Measurements from ENCODE around the gene FLACC1.

FLACC1 gene

DNA sequence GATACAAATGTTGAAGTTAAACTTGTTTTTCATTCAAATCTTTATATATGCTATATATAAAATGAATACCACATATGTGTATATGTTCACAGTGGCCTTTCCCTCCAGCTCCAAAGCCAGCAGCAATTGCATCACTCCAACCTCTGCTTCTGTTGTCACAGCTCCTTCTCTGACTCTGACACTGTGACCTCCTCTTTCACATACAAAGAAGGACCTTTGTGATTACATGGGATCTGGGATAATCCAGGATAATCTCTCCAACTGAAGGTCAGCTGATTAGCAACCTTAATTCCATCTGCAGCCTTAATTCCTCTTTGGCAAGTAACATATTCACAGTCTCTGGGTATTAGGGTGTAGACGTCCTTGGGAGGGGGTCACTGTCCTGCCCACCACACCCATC is 8.4 kb downstream of the FLACC1 start:
- Histone ChIP-seq H3K36me3 (ENCODE audit: control insufficient read depth, insufficient read depth, low read length) (no peaks in the 10 kb centered on the region), H3K4me1 (ENCODE audit: control insufficient read depth, insufficient read depth, low read length) (no peaks in the 10 kb centered on the region; the same call in 1 of the 2 replicates), H3K27me3 (ENCODE audit: control insufficient read depth, insufficient read depth, low read length) (no peaks in the 10 kb centered on the region), H3K27ac (ENCODE audit: low read depth, low read length) (no peak overlapping the region), H3K9ac (ENCODE audit: low read length) (no peak overlapping the region), H3K9me3 (ENCODE audit: control insufficient read depth, insufficient read depth, low read depth, low read length) (no peaks in the 10 kb centered on the region), H3K4me3 (ENCODE audit: low read depth, low read length) (no peak overlapping the region)

DNA sequence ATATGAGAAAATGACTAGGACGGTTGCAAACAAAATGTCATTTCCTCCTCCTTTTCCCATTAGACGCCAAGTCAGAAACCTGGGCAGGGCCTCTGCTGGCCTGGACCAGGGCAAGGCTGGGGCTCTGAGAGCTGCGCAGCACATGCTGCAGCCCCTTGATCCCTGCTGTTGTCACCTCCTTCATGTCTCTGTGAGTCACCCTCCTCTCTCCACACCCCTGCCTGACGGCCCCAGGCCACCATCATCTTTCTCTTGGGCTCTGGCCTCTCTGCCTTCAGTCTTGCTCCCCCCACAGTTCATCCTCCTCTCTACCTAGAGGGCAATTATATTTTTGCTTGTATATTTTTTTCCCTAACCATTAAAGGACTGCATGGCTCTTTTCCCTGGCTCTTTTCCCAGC is 10.0 kb downstream of the FLACC1 start:
- Histone ChIP-seq H3K4me3 (ENCODE audit: low read depth, low read length) (no peak overlapping the region), H3K9ac (ENCODE audit: low read length) (no peak overlapping the region), H3K27ac (ENCODE audit: low read depth, low read length) (no peak overlapping the region), H3K9me3 (ENCODE audit: control insufficient read depth, insufficient read depth, low read depth, low read length) (no peaks in the 10 kb centered on the region), H3K27me3 (ENCODE audit: control insufficient read depth, insufficient read depth, low read length) (no peaks in the 10 kb centered on the region), H3K36me3 (ENCODE audit: control insufficient read depth, insufficient read depth, low read length) (no peaks in the 10 kb centered on the region), H3K4me1 (ENCODE audit: control insufficient read depth, insufficient read depth, low read length) (no peaks in the 10 kb centered on the region; the same call in 1 of the 2 replicates)

DNA sequence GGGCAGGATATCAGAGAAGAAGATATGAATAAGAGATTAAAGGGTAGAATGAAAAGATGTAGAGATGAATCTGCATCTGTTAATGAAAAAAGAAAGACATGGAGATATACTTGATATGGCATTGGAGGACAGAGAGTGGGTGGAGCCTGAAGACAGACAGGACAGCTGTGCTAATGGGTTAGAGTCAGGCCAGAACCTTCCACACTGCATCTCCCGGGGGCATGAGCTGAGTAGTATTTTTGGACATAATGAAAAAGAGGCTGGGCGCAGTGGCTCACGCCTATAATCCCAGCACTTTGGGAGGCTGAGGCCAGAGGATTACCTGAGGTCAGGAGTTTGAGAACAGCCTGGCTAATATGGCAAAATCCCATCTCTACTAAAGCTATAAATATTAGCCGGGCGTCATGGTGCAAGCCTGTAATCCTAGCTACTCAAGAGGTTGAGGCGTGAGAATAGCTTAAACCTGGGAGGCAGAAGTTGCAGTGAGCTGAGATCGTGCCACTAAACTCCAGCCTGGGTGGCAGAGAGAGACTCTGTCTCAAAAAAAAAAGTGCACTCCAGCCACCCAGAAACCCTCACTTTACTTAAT is 11.4 kb downstream of the FLACC1 start:
- Histone ChIP-seq H3K9ac (ENCODE audit: low read length) (no peak overlapping the region), H3K27ac (ENCODE audit: low read depth, low read length) (no peak overlapping the region), H3K4me3 (ENCODE audit: low read depth, low read length) (no peak overlapping the region), H3K27me3 (ENCODE audit: control insufficient read depth, insufficient read depth, low read length) (no peaks in the 10 kb centered on the region), H3K9me3 (ENCODE audit: control insufficient read depth, insufficient read depth, low read depth, low read length) (no peaks in the 10 kb centered on the region), H3K4me1 (ENCODE audit: control insufficient read depth, insufficient read depth, low read length) (no peaks in the 10 kb centered on the region; the same call in 1 of the 2 replicates), H3K36me3 (ENCODE audit: control insufficient read depth, insufficient read depth, low read length) (no peaks in the 10 kb centered on the region)

DNA sequence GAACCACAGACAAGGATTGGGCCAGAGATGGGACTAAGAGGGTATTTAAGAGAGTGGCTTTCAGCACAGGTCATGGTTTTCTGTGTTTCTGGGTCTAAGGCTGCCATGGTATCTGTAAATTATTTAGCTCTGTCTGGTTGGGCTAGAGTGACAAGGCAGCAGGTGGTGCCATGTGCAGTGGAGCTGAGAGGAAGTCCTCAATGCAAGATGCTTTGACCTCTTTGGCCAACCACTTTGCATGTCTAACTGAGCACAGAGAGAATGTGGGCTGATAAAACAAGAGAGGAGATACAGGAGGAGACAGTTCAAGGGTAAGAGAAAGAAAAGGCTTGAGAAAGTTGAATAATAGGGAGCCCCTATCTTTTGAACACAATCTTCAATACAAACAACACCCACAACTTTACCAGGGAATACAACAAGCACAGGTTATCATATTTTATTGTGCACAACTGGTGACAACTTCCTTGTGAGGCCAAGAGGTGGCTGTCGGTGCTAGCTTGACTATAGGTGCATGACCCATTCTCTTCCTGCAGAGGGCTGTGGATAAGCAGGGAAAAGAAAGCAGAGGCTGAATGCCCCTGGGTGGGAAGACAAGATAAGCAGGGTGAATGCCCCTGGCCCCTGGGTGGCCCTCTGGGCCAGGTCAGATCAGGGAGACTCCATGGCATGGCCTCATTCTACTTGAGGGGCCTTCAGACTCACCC is 12.3 kb downstream of the FLACC1 start:
- Histone ChIP-seq H3K9ac (ENCODE audit: low read length) (no peak overlapping the region), H3K4me3 (ENCODE audit: low read depth, low read length) (no peak overlapping the region), H3K4me1 (ENCODE audit: control insufficient read depth, insufficient read depth, low read length) (no peaks in the 10 kb centered on the region; the same call in 1 of the 2 replicates), H3K27ac (ENCODE audit: low read depth, low read length) (no peak overlapping the region), H3K9me3 (ENCODE audit: control insufficient read depth, insufficient read depth, low read depth, low read length) (no peaks in the 10 kb centered on the region), H3K36me3 (ENCODE audit: control insufficient read depth, insufficient read depth, low read length) (no peaks in the 10 kb centered on the region), H3K27me3 (ENCODE audit: control insufficient read depth, insufficient read depth, low read length) (no peaks in the 10 kb centered on the region)

DNA sequence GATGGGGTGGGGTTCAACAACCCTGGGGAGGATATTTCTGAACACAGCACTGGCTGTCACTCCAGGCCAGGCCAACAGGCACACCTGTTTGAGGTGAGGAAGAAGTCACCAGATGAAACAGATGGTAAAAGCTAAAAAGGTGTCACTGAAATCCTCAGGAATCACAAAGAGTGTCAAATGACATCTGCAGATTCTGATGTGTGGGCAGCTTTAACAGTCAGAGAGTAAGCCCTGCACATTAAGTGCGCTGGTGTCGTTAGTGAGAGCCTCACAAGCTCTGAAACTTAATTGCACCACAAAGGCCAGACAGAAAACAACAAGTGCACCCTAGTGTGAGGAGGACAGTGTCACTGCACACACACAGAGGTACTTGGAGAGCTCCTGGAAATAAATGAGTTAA is 13.6 kb downstream of the FLACC1 start:
- Histone ChIP-seq H3K27ac (ENCODE audit: low read depth, low read length) (no peak overlapping the region), H3K27me3 (ENCODE audit: control insufficient read depth, insufficient read depth, low read length) (no peaks in the 10 kb centered on the region), H3K9me3 (ENCODE audit: control insufficient read depth, insufficient read depth, low read depth, low read length) (no peaks in the 10 kb centered on the region), H3K9ac (ENCODE audit: low read length) (no peak overlapping the region), H3K4me3 (ENCODE audit: low read depth, low read length) (no peak overlapping the region), H3K4me1 (ENCODE audit: control insufficient read depth, insufficient read depth, low read length) (no peaks in the 10 kb centered on the region; the same call in 1 of the 2 replicates), H3K36me3 (ENCODE audit: control insufficient read depth, insufficient read depth, low read length) (no peaks in the 10 kb centered on the region)

DNA sequence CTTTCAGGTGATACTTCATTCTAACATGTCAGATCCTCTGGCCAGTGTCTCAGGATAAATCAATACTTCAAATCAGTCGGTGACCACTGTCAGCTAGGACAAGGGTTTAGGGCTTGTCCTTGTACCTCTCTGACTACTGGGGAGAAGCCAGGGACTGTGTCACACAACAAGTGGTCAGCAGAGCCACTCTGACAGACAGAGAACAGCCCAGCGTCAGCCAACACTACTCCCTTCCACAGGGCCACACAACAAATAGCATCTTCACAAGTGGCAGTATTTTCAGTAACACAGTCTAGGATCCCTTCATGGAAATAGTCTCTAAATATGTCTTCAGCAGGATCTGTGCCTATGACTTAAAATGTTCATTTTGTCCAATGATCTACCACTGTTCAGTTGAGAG is 14.2 kb downstream of the FLACC1 start:
- no peaks in the 10 kb centered on the region for H3K27me3 ChIP-seq (ENCODE audit: control insufficient read depth, insufficient read depth, low read length)
- no peak overlapping the region for H3K4me3 ChIP-seq (ENCODE audit: low read depth, low read length)
- H3K9me3 ChIP-seq (ENCODE audit: control insufficient read depth, insufficient read depth, low read depth, low read length): no peaks in the 10 kb centered on the region
- no peak overlapping the region for H3K27ac ChIP-seq (ENCODE audit: low read depth, low read length)
- H3K4me1 ChIP-seq (ENCODE audit: control insufficient read depth, insufficient read depth, low read length): no peaks in the 10 kb centered on the region; the same call in 1 of the 2 replicates
- no peak overlapping the region for H3K9ac ChIP-seq (ENCODE audit: low read length)
- H3K36me3 ChIP-seq (ENCODE audit: control insufficient read depth, insufficient read depth, low read length): no peaks in the 10 kb centered on the region

DNA sequence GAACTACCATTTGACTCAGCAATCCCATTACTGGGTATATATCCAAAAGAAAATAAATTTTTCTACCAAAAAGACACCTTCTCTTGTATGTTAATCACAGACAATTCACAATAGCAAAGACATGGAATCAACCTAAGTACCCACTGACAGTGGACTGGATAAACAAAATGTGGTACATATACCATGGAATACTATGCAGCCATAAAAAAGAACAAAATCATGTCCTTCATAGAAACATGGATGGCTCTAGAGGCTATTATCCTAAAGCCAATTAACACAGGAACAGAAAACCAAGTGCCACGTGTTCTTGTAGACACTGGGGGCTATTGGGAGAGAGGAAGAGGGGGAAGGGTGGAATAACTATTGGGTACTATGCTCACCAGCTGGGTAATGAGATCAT is 27.7 kb downstream of the FLACC1 start:
- no peak overlapping the region for H3K9ac ChIP-seq (ENCODE audit: low read length)

DNA sequence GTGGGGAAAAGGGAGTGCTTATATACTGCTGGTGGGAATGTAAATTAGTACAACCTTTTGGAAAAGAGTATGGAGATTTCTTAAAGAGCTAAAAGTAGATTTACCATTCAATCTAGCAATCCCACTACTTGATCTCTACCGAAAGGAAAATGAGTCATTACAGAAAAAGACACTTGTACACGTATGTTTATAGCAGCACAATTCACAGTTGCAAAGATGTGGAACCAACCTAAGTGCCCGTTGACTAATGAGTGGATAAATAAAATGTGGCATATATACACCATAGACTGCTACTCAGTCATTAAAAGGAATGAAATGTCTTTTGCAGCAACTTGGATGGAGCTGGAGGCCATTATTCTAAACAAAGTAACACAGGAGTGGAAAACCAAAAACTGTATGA is 29.5 kb downstream of the FLACC1 start:
- Histone ChIP-seq H3K27ac (ENCODE audit: low read depth, low read length) (no peak overlapping the region), H3K9me3 (ENCODE audit: control insufficient read depth, insufficient read depth, low read depth, low read length) (0 out of 2 replicates have a peak, but pooled peaks cover 4% of the 10 kb centered on the region)

More for the DNA sequence above, 27.7 kb downstream of the FLACC1 start:
- Histone ChIP-seq H3K27ac (ENCODE audit: low read depth, low read length) (no peak overlapping the region), H3K9me3 (ENCODE audit: control insufficient read depth, insufficient read depth, low read depth, low read length) (0 out of 2 replicates have a peak, but pooled peaks cover 2% of the 10 kb centered on the region), H3K27me3 (ENCODE audit: control insufficient read depth, insufficient read depth, low read length) (no peaks in the 10 kb centered on the region), H3K4me3 (ENCODE audit: low read depth, low read length) (no peak overlapping the region), H3K4me1 (ENCODE audit: control insufficient read depth, insufficient read depth, low read length) (no peaks in the 10 kb centered on the region), H3K36me3 (ENCODE audit: control insufficient read depth, insufficient read depth, low read length) (no peaks in the 10 kb centered on the region)

DNA sequence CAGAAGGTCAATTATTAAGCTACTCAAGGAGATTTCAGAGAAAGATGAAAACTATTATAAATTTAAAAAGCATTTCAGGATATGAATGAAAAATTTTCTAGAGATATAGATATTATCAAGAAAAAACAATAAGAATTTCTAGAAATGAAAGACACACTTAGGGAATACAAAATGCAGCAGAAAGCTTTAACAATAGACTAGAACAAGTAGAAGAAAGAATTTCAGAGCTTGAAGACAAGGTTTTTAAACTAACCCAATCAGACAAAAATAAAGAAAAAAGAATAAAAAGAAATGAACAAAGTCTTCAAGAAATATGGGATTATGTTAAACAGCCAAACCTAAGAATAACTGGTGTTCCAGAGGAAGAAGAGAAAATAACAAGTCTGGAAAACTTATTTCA is 34.4 kb downstream of the FLACC1 start:
- Histone ChIP-seq H3K4me3 (ENCODE audit: low read depth, low read length) (no peak overlapping the region), H3K4me1 (ENCODE audit: control insufficient read depth, insufficient read depth, low read length) (no peaks in the 10 kb centered on the region), H3K36me3 (ENCODE audit: control insufficient read depth, insufficient read depth, low read length) (no peaks in the 10 kb centered on the region), H3K9me3 (ENCODE audit: control insufficient read depth, insufficient read depth, low read depth, low read length) (0 out of 2 replicates have a peak, but pooled peaks cover 4% of the 10 kb centered on the region), H3K27ac (ENCODE audit: low read depth, low read length) (no peak overlapping the region), H3K9ac (ENCODE audit: low read length) (no peak overlapping the region), H3K27me3 (ENCODE audit: control insufficient read depth, insufficient read depth, low read length) (no peaks in the 10 kb centered on the region)

More for the DNA sequence above, 29.5 kb downstream of the FLACC1 start:
- Histone ChIP-seq H3K27me3 (ENCODE audit: control insufficient read depth, insufficient read depth, low read length) (no peaks in the 10 kb centered on the region), H3K4me3 (ENCODE audit: low read depth, low read length) (no peak overlapping the region), H3K4me1 (ENCODE audit: control insufficient read depth, insufficient read depth, low read length) (no peaks in the 10 kb centered on the region), H3K36me3 (ENCODE audit: control insufficient read depth, insufficient read depth, low read length) (no peaks in the 10 kb centered on the region), H3K9ac (ENCODE audit: low read length) (no peak overlapping the region)

DNA sequence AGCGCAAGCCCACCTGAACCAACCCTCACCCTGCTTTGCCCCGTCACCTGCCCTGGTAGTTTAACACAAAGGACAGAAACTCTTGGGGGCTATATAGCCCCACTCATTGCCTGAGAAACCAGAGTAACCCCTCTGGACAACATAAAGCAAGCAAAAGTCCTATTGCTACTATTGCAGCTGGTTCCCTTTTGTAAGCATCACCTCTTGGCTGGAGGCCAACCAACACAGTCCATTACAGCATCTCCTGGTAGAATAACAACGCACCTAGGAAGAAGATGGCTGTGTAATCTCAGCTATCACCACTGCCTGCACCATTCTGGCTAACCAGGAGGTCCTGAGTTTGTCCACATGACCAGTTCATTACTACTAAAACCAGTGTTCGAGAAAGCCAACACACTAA is 36.4 kb downstream of the FLACC1 start:
- Histone ChIP-seq H3K27ac (ENCODE audit: low read depth, low read length) (no peak overlapping the region), H3K4me3 (ENCODE audit: low read depth, low read length) (no peak overlapping the region), H3K9me3 (ENCODE audit: control insufficient read depth, insufficient read depth, low read depth, low read length) (0 out of 2 replicates have a peak, but pooled peaks cover 2% of the 10 kb centered on the region), H3K36me3 (ENCODE audit: control insufficient read depth, insufficient read depth, low read length) (no peaks in the 10 kb centered on the region), H3K9ac (ENCODE audit: low read length) (no peak overlapping the region), H3K4me1 (ENCODE audit: control insufficient read depth, insufficient read depth, low read length) (no peaks in the 10 kb centered on the region), H3K27me3 (ENCODE audit: control insufficient read depth, insufficient read depth, low read length) (no peaks in the 10 kb centered on the region)

DNA sequence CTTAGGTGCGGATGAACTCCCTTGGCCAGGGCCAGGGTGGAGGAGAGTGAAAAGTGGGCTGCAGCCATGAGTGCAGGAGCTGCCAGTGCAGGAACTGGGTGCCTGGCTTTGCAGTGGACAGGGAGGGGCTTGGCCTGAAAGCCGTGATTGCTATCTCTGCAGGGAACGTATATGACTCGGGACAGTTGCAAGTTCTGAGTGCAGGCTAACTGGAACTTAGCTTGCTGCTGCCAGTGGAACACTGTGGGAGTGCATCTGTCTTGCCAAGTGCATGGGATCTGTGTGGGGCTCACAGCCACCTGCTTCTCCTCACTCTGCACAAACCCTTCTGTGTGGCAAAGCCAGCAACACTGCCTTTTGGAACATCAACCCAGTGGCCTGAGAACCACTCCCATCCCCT is 36.9 kb downstream of the FLACC1 start:
- H3K9me3 ChIP-seq (ENCODE audit: control insufficient read depth, insufficient read depth, low read depth, low read length): 0 out of 2 replicates have a peak, but pooled peaks cover 2% of the 10 kb centered on the region
- no peaks in the 10 kb centered on the region for H3K36me3 ChIP-seq (ENCODE audit: control insufficient read depth, insufficient read depth, low read length)

More for the DNA sequence above, 36.9 kb downstream of the FLACC1 start:
- H3K27me3 ChIP-seq (ENCODE audit: control insufficient read depth, insufficient read depth, low read length): no peaks in the 10 kb centered on the region
- no peak overlapping the region for H3K27ac ChIP-seq (ENCODE audit: low read depth, low read length)
- H3K9ac ChIP-seq (ENCODE audit: low read length): no peak overlapping the region
- H3K4me1 ChIP-seq (ENCODE audit: control insufficient read depth, insufficient read depth, low read length): no peaks in the 10 kb centered on the region
- no peak overlapping the region for H3K4me3 ChIP-seq (ENCODE audit: low read depth, low read length)
